WERI-Rb-1 (cell line): ENCODE results near the gene ING5.
A peak's percentile ranks its signal among the peaks of the same experiment; 100 is the strongest.

Source experiments
- DNase-seq: peaks from one replicate; pipeline ENCODE4 v3.0.0-alpha.2; 2020
- H3K27ac ChIP-seq: fragments of 250-450 bp; sonication (Bioruptor Pico); 2 replicates; pipeline ENCODE4 v1.5.1; 2020; ENCODE audit warnings: mild to moderate bottlenecking, moderate library complexity
- H3K27me3 ChIP-seq: fragments of 250-450 bp; sonication (Bioruptor Pico); 2 replicates; pipeline ENCODE4 v1.5.1; 2021; ENCODE audit warnings: mild to moderate bottlenecking, low read depth, moderate library complexity; ENCODE audit not compliant: insufficient read depth, severe bottlenecking
- H3K36me3 ChIP-seq: fragments of 250-450 bp; sonication (Bioruptor Pico); 2 replicates; pipeline ENCODE4 v1.5.1; 2020; ENCODE audit warnings: mild to moderate bottlenecking, moderate library complexity
- H3K4me3 ChIP-seq: 2 replicates; pipeline ENCODE4 v1.5.1; 2011; ENCODE audit warnings: low read depth, mild to moderate bottlenecking, control low read depth, low read length
- H3K9me3 ChIP-seq: fragments of 250-450 bp; sonication (Bioruptor Pico); 2 replicates; pipeline ENCODE4 v1.5.1; 2021; ENCODE audit warnings: mild to moderate bottlenecking, moderate library complexity; ENCODE audit not compliant: severe bottlenecking
- TF ChIP-seq, protein P1 (sequence below): IDR thresholded peaks from 2 replicates; pipeline ENCODE4 v1.5.1; 2011; ENCODE audit warnings: low read depth, mild to moderate bottlenecking, control low read depth, inconsistent platforms, low read length

ING5 gene

GRCh38 chr2:241675885-241676284 lies 26.0 kb upstream of the ING5 start:
- H3K27ac ChIP-seq, result peak overlapping the region; percentile 44
- H3K9me3 ChIP-seq, result no peaks in the 10 kb centered on the region
- no peaks in the 10 kb centered on the region for H3K27me3 ChIP-seq
- H3K4me3 ChIP-seq, result no peak overlapping the region
- peak; percentile 69 for DNase-seq
- TF ChIP-seq, protein P1, sequence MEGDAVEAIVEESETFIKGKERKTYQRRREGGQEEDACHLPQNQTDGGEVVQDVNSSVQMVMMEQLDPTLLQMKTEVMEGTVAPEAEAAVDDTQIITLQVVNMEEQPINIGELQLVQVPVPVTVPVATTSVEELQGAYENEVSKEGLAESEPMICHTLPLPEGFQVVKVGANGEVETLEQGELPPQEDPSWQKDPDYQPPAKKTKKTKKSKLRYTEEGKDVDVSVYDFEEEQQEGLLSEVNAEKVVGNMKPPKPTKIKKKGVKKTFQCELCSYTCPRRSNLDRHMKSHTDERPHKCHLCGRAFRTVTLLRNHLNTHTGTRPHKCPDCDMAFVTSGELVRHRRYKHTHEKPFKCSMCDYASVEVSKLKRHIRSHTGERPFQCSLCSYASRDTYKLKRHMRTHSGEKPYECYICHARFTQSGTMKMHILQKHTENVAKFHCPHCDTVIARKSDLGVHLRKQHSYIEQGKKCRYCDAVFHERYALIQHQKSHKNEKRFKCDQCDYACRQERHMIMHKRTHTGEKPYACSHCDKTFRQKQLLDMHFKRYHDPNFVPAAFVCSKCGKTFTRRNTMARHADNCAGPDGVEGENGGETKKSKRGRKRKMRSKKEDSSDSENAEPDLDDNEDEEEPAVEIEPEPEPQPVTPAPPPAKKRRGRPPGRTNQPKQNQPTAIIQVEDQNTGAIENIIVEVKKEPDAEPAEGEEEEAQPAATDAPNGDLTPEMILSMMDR, result peak; percentile 70
- H3K36me3 ChIP-seq, result peaks cover 80% of the 10 kb centered on the region

DNA sequence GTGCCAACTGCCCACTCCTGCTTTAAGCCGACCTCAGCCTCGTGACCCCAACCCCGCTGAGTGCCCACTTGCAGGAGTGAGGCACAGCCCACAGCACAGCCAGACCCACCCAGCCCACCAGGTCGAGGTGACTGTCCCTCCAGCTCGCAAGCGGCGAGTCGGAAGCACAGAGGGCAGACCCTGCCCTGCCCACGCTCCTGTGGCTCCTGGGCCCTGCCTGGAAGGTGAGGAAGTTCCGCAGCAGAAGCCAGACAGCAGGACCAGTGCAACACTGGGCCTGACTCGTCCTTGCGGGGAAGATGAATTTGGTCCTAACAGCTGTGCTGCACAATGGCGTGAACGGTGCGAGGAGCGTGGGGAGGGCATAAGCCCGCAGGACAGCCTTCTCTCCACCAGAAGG lies 25.2 kb upstream of the ING5 start:
- DNase-seq, result no peak
- no peaks in the 10 kb centered on the region for H3K9me3 ChIP-seq
- TF ChIP-seq, protein P1, result no peak
- peaks cover 81% of the 10 kb centered on the region for H3K36me3 ChIP-seq
- H3K27me3 ChIP-seq, result no peaks in the 10 kb centered on the region
- peak overlapping the region; percentile 44 for H3K27ac ChIP-seq
- H3K4me3 ChIP-seq, result no peak overlapping the region

DNA sequence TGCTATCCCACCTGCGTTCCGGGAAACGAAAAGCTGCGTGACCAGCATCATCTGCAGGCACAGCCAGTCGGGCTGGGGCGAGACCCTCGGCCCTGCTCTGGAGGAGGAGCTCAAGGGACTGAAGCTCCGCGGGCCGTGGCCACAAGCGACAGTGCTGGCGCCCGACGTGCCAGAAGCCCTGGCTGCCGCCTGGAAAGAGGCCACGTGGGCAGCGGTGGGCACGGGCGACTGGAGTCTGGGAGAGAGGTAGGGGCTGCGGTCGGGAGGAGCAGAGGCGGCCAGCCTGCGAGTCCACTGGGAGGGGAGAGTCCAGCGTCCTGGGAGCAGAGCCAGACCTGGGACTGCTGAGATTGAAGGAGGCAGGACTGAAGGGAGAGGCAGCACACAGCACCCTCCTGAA lies 24.4 kb upstream of the ING5 start:
- no peaks in the 10 kb centered on the region for H3K9me3 ChIP-seq
- TF ChIP-seq, protein P1, result no peak
- H3K4me3 ChIP-seq, result no peak overlapping the region
- H3K36me3 ChIP-seq, result peaks cover 82% of the 10 kb centered on the region
- no peak overlapping the region for H3K27ac ChIP-seq
- no peak for DNase-seq
- H3K27me3 ChIP-seq, result no peaks in the 10 kb centered on the region

DNA sequence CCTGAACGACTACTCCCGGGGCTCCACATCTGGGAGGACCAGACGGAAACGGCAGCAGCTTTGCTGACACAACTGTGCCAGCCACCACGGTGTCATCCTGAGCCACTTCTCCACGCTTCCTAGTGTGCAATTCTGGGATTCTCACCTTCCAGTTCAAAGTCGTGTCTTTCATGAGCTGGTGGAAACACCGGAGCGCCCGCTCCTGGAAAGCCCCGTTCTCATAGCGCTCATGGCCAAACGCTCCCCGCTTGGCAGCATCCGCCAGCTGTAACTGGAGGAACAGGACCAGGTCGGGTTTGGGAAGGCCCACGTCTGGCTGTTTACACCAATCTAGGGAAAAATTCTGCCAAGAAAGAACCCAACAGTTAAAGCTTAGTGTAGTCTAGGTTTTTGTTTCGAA lies 23.5 kb upstream of the ING5 start:
- H3K36me3 ChIP-seq, result peaks cover 89% of the 10 kb centered on the region
- DNase-seq, result no peak
- no peaks in the 10 kb centered on the region for H3K27me3 ChIP-seq
- H3K4me3 ChIP-seq, result no peak overlapping the region
- no peaks in the 10 kb centered on the region for H3K9me3 ChIP-seq
- H3K27ac ChIP-seq, result no peak overlapping the region
- TF ChIP-seq, protein P1, result no peak

- Histone ChIP-seq H3K27me3 (no peaks in the 10 kb centered on the region), H3K27ac (no peak overlapping the region), H3K36me3 (peaks cover 95% of the 10 kb centered on the region), H3K9me3 (no peaks in the 10 kb centered on the region), H3K4me3 (no peak overlapping the region)
- TF ChIP-seq, protein P1, result no peak
- DNase-seq, result no peak
These were observed 22.9 kb upstream of the ING5 start for GRCh38 chr2:241678784-241679540.

- no peaks in the 10 kb centered on the region for H3K27me3 ChIP-seq
- H3K36me3 ChIP-seq, result peaks cover 97% of the 10 kb centered on the region
- H3K9me3 ChIP-seq, result no peaks in the 10 kb centered on the region
- TF ChIP-seq, protein P1, result no peak
- no peak overlapping the region for H3K27ac ChIP-seq
- DNase-seq, result no peak
- H3K4me3 ChIP-seq, result no peak overlapping the region
These were observed 21.8 kb upstream of the ING5 start for GRCh38 chr2:241680044-241680443.
